Calu3 (cell line): ENCODE results near the gene PTPN9. TPM values are rescaled to one million over a fixed set of nuclear protein-coding genes. Genes with fewer than 3 reads are reported as not detected.
"Not testable (repeated sequence)": the region's sequence is repeated elsewhere in the genome, so short reads cannot be mapped to it uniquely, and the experiment has no call there.

Experiments used
- BruUV-seq: library from RNA; stranded (reverse); fragments of 400-500 nt; replicated peaks from 2 replicates; lab custom pipeline; 2021; lab: Mats Ljungman, UMichigan
- CTCF ChIA-PET: fragments of 300-600 bp; sonication (Branson Sonifier 250); formaldehyde crosslinking; loops from one replicate; lab custom pipeline; 2022; ENCODE audit warnings: antibody characterized with exemption; lab: Charles Lee
- DNase-seq: peaks from one replicate; pipeline ENCODE4 v3.0.0; 2022
- H3K27ac Mint-ChIP-seq: one replicate; pipeline ENCODE4 v1.8.0; 2022; ENCODE audit warnings: mixed read lengths; ENCODE audit not compliant: unreplicated experiment
- H3K27me3 Mint-ChIP-seq: one replicate; pipeline ENCODE4 v1.8.0; 2022; ENCODE audit warnings: mixed read lengths; ENCODE audit not compliant: unreplicated experiment
- H3K36me3 Mint-ChIP-seq: one replicate; pipeline ENCODE4 v1.8.0; 2022; ENCODE audit warnings: mild to moderate bottlenecking, moderate library complexity, mixed read lengths; ENCODE audit not compliant: insufficient read depth, unreplicated experiment
- H3K4me1 Mint-ChIP-seq: one replicate; pipeline ENCODE4 v1.8.0; 2022; ENCODE audit warnings: mild to moderate bottlenecking, low read depth, mixed read lengths; ENCODE audit not compliant: unreplicated experiment
- H3K4me3 Mint-ChIP-seq: one replicate; pipeline ENCODE4 v1.8.0; 2022; ENCODE audit warnings: mild to moderate bottlenecking, low read depth, moderate library complexity, mixed read lengths; ENCODE audit not compliant: unreplicated experiment
- H3K9me3 Mint-ChIP-seq: one replicate; pipeline ENCODE4 v1.8.0; 2022; ENCODE audit warnings: low read depth, mixed read lengths; ENCODE audit not compliant: unreplicated experiment
- CTCF ChIP-seq: fragments of 200-600 bp; IDR thresholded peaks from one replicate; pipeline ENCODE4 v1.8.0; 2022; ENCODE audit warnings: antibody characterized with exemption; ENCODE audit not compliant: unreplicated experiment
- intact Hi-C: fragments of 100-400 bp; cut with micrococcal nuclease; formaldehyde crosslinking; loops from one replicate; pipeline ENCODE4 v1.10.0; 2022; ENCODE audit not compliant: unreplicated experiment
- total RNA-seq: library from RNA; stranded (reverse); gene quantifications from 2 replicates; pipeline ENCODE4 v1.2.3, GENCODE V29; 2022

PTPN9 gene
- total RNA-seq, 1 experiment from 2014 or later, result 30.8 TPM

- Mint-ChIP-seq H3K36me3 (no peaks in the 10 kb centered on the region), H3K4me1 (peaks cover 17% of the 10 kb centered on the region), H3K27ac (no peak overlapping the region), H3K27me3 (no peaks in the 10 kb centered on the region), H3K9me3 (no peaks in the 10 kb centered on the region), H3K4me3 (no peak overlapping the region)
- no TSS peak for BruUV-seq
- intact Hi-C loops, result no loop called here
- no peak for TF ChIP-seq CTCF
- DNase-seq, result no peak
- CTCF ChIA-PET, result interaction anchor here (0.5 to 1.0 kb wide), 3 partner anchors 29 to 468 kb away, joined by 3 read pairs; partner anchors contain the start of gene SNX33
Observed at GRCh38 chr15:75570126-75570845, 8.8 kb downstream of the PTPN9 start.

- H3K27ac Mint-ChIP-seq, result no peak overlapping the region
- no peak for TF ChIP-seq CTCF
- CTCF ChIA-PET, result interaction anchor here (0.6 to 1.6 kb wide), 2 partner anchors 14 to 33 kb away, joined by 3 read pairs; partner anchors contain the start of gene PTPN9
- no peak overlapping the region for H3K4me3 Mint-ChIP-seq
- no peak for DNase-seq
- no peaks in the 10 kb centered on the region for H3K9me3 Mint-ChIP-seq
- H3K27me3 Mint-ChIP-seq, result no peaks in the 10 kb centered on the region
- intact Hi-C loops, result no loop called here
- BruUV-seq, result no TSS peak
- H3K36me3 Mint-ChIP-seq, result no peaks in the 10 kb centered on the region
- H3K4me1 Mint-ChIP-seq, result no peaks in the 10 kb centered on the region
Observed at GRCh38 chr15:75565062-75565970, 13.8 kb downstream of the PTPN9 start.

GRCh38 chr15:75561888-75562287, 17.2 kb downstream of the PTPN9 start:
- intact Hi-C loops, result no loop called here
- CTCF ChIA-PET, result interaction anchor here (1.0 kb wide), 1 partner anchor 110 kb away, joined by 4 read pairs; no protein-coding TSS in a partner anchor
- Mint-ChIP-seq H3K27ac (no peak overlapping the region), H3K9me3 (no peaks in the 10 kb centered on the region), H3K27me3 (no peaks in the 10 kb centered on the region), H3K36me3 (no peaks in the 10 kb centered on the region), H3K4me3 (no peak overlapping the region), H3K4me1 (no peaks in the 10 kb centered on the region)
- TF ChIP-seq CTCF, result no peak
- no peak for DNase-seq
- no TSS peak for BruUV-seq

GRCh38 chr15:75559360-75559759, 19.8 kb downstream of the PTPN9 start:
- H3K9me3 Mint-ChIP-seq, H3K27me3 Mint-ChIP-seq, H3K4me3 Mint-ChIP-seq, intact Hi-C loops, BruUV-seq, H3K4me1 Mint-ChIP-seq, DNase-seq, H3K36me3 Mint-ChIP-seq, H3K27ac Mint-ChIP-seq: not testable (repeated sequence)
- CTCF ChIA-PET, result interaction anchor here (0.6 kb wide), 1 partner anchor 26 kb away, joined by 3 read pairs; no protein-coding TSS in a partner anchor

- H3K4me3 Mint-ChIP-seq, BruUV-seq, H3K9me3 Mint-ChIP-seq, DNase-seq, H3K4me1 Mint-ChIP-seq, CTCF ChIA-PET, intact Hi-C loops, H3K36me3 Mint-ChIP-seq, H3K27me3 Mint-ChIP-seq, H3K27ac Mint-ChIP-seq: not testable (repeated sequence)
Observed at GRCh38 chr15:75558955-75559354, 20.2 kb downstream of the PTPN9 start.
